Measurements from ENCODE around the gene HS3ST3B1.

GRCh38 chr17:14304773-14305517, 4.1 kb downstream of the HS3ST3B1 start:
- TF ChIP-seq CTCF (IDR thresholded peaks at IDR 0.05; ENCODE audit: low read depth, low read length, poor library complexity, severe bottlenecking) (no peak), EZH2phosphoT487 (IDR thresholded peaks at IDR 0.05; ENCODE audit: borderline replicate concordance, low read length) (no peak)
